ENCODE results near the gene GALNT12.

DNA sequence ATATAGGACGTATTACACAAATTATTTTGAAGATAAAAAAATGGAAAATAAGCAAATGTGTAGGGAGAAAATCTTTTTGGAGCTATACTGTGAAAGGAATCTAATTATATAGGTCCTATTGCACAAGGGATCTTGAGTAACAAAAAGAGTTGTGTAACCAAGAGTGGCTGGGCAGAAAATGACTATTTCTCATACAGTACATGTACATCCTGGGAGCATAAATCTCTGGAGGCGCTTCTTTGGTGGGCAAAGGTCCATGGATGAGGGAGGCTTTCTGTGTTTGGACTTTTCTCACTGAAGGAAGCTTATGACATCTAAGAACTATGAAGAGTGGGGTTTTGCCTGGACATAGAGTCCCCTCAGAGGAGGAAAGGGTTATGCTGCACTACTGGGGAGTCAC, 40.9 kb upstream of the GALNT12 start:
- TF ChIP-seq, protein P1, sequence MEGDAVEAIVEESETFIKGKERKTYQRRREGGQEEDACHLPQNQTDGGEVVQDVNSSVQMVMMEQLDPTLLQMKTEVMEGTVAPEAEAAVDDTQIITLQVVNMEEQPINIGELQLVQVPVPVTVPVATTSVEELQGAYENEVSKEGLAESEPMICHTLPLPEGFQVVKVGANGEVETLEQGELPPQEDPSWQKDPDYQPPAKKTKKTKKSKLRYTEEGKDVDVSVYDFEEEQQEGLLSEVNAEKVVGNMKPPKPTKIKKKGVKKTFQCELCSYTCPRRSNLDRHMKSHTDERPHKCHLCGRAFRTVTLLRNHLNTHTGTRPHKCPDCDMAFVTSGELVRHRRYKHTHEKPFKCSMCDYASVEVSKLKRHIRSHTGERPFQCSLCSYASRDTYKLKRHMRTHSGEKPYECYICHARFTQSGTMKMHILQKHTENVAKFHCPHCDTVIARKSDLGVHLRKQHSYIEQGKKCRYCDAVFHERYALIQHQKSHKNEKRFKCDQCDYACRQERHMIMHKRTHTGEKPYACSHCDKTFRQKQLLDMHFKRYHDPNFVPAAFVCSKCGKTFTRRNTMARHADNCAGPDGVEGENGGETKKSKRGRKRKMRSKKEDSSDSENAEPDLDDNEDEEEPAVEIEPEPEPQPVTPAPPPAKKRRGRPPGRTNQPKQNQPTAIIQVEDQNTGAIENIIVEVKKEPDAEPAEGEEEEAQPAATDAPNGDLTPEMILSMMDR (IDR thresholded peaks at IDR 0.05; ENCODE audit: low read length): no peak
- no peak for TF ChIP-seq EZH2 (IDR thresholded peaks at IDR 0.05; ENCODE audit: borderline replicate concordance, low read length)
